NCI-H2029 (cell line): ENCODE data around the gene TTC7B.

Experiments
- DNase-seq: peaks from one replicate; lab custom pipeline; 2025; lab: John Stamatoyannopoulos, UW

Gene TTC7B

DNA sequence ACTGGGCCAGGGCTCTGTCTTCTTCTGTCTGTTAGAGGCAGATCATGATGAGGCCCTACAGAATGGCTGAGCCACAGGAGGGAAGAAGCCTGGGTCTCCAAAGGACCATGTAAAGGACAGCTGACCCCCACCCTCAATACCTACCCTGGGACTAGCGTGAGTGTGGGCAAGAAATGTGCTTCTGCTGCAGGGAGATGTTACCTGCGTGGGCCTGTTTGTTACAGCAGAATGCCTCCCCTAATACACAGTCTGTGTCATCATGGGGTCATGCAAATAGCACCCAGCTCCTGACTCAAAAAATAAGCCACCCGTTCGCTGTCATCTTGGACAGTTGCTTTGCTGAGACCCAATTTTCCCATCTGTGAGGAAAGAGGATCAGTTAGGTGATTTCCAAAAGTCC lies 328.8 kb downstream of the TTC7B start:
- DNase-seq = no peak

DNA sequence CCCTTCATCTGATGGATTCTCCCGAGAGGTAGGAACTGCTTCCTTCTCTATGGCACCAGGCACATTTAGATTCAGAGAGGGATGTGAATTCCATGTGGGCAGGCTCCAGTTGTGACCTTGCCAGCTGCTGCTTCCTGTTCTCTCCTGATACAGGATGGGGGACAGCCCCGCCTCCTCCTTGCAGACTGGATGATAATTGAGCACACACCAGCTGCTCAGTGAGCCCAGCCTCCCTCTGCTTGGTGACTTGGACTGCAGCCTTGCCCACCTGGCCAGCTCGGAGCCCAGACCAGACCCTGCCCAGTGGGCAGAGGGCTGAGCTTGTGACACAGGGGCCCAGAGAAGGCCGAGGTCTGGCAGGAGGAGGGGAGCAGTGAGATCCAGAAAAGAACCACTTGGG lies 329.2 kb downstream of the TTC7B start:
- peak; percentile 64 for DNase-seq

DNA sequence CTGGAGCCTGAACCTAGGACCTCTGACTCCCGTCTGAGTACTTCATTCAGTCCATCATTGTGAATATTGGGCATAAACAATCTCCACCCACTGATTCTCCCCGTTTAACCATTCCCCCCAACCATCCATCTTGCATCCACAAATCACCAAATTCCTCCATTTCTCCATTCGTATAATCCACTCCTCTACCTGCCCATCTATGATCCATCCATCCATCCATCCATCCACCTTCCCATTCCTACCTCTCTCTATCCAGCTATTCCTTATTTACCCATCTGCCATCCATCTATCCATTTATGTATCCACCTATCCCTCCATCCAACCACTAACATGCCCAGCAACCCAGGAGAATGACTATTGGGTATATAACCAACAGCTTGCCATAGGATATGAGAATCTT lies 331.9 kb downstream of the TTC7B start:
- no peak for DNase-seq

DNA sequence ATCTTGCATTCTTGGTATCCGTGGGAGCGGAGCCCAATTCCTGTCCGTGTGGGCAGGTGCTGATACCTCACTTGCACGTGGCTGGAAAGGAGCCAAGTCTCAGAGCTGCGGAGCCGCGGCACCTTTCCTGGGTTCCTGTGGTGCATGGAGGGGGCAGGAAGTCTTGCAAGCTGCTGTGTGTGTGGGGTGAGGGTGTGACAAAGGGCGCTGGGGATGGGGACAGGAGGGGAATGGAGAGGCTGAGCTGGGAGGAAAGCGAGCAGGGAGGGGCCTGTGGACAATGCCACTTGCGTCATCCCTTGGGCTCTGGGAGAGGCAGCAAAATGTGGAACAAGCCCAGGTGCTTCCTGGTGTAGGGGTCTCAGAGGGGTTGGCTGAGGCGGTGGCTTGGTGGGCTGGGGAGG lies 332.7 kb downstream of the TTC7B start:
- peak; percentile 54 for DNase-seq

DNA sequence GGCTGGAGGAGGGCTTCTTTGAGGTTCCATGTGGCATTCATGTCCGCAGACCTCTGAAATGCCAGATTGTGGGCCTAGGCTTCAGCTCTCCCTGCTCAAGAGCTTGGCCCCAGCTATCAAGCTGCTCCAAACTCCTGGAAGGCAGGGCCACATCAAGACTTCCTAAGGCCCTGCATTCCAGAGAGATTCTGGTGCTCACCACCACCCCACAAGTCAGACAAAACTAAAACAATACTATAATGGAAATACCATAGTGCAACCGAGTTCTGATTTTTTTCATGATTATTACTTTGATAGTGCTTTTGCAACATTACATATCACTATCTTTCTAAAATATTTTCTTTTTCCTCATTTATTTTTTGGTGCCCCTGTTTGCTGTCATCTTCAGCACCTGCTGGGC lies 333.1 kb downstream of the TTC7B start:
- DNase-seq = no peak

DNA sequence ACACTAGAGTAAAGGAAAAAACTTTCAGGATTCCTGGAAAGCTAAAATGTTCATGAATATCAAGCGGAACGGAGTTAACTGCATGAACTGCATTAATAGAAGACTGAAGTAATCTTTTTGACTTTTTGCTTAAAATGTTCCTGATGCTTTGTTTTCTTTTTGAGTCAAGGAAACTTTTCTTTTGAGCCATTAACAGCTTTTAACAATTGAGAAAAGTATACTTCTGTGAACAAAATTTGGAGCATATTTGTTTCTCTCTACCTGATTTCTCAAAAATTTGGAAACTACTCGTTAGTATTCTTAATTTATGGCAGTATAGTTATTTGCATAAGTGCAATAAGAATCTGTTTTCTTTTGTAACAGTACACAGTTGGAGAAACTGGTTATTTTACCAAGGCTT lies 340.9 kb downstream of the TTC7B start:
- DNase-seq = no peak
